IPS DF 6.9 (cell line): ENCODE measurements around the gene PACSIN2.

Experiments used
- DNase-seq: peaks from one replicate; pipeline ENCODE4 v3.0.0-alpha.2; 2013; ENCODE audit warnings: low read depth, low spot score
- H3K27ac ChIP-seq: one replicate; pipeline ENCODE4 v1.5.1; 2013; ENCODE audit warnings: low read length, control low read depth
- H3K27me3 ChIP-seq: 2 replicates; pipeline ENCODE4 v1.6.1; 2013; ENCODE audit warnings: mild to moderate bottlenecking, low read length; ENCODE audit not compliant: control insufficient read depth, insufficient read depth
- H3K36me3 ChIP-seq: 2 replicates; pipeline ENCODE4 v1.6.1; 2013; ENCODE audit warnings: low read length; ENCODE audit not compliant: control insufficient read depth, insufficient read depth
- H3K4me1 ChIP-seq: 2 replicates; pipeline ENCODE4 v1.6.1; 2013; ENCODE audit warnings: low read length; ENCODE audit not compliant: control insufficient read depth, insufficient read depth
- H3K4me3 ChIP-seq: 2 replicates; pipeline ENCODE4 v1.5.1; 2013; ENCODE audit warnings: mild to moderate bottlenecking, low read length
- H3K9me3 ChIP-seq: 2 replicates; pipeline ENCODE4 v1.6.1; 2013; ENCODE audit warnings: low read length, inconsistent platforms; ENCODE audit not compliant: control insufficient read depth, insufficient read depth
- WGBS: extraction: QIAGEN DNeasy Blood & Tissue Kit; methylation state at CpG from one replicate; pipeline ENCODE4 v1.1.7; 2013; ENCODE audit warnings: mixed read lengths, missing lambda C conversion rate; ENCODE audit not compliant: insufficient read length, insufficient coverage; 5-methylcytosine and 5-hydroxymethylcytosine counted together

Gene PACSIN2

GRCh38 chr22:42855211-42855610, 159.7 kb downstream of the PACSIN2 start:
- DNase-seq, result no peak
- WGBS, result no CpG with 5 or more reads among the region's 8 CpGs
- Histone ChIP-seq H3K9me3 (no peaks in the 10 kb centered on the region), H3K36me3 (no peaks in the 10 kb centered on the region), H3K4me1 (no peaks in the 10 kb centered on the region), H3K27me3 (no peaks in the 10 kb centered on the region; the same call in 1 of the 2 replicates), H3K27ac (no peak overlapping the region), H3K4me3 (no peak overlapping the region)

GRCh38 chr22:42848941-42849550, 165.9 kb downstream of the PACSIN2 start:
- Histone ChIP-seq H3K4me3 (no peak overlapping the region), H3K9me3 (no peaks in the 10 kb centered on the region), H3K36me3 (no peaks in the 10 kb centered on the region), H3K27me3 (no peaks in the 10 kb centered on the region), H3K27ac (no peak overlapping the region), H3K4me1 (no peaks in the 10 kb centered on the region)
- no peak for DNase-seq
- WGBS, result no CpG with 5 or more reads among the region's 5 CpGs

GRCh38 chr22:42847110-42847509, 167.8 kb downstream of the PACSIN2 start:
- no peak for DNase-seq
- H3K27me3 ChIP-seq, result no peaks in the 10 kb centered on the region
- H3K9me3 ChIP-seq, result no peaks in the 10 kb centered on the region
- H3K36me3 ChIP-seq, result no peaks in the 10 kb centered on the region
- no peak overlapping the region for H3K27ac ChIP-seq
- no CpG with 5 or more reads among the region's 3 CpGs for WGBS
- H3K4me3 ChIP-seq, result no peak overlapping the region
- no peaks in the 10 kb centered on the region for H3K4me1 ChIP-seq

DNA sequence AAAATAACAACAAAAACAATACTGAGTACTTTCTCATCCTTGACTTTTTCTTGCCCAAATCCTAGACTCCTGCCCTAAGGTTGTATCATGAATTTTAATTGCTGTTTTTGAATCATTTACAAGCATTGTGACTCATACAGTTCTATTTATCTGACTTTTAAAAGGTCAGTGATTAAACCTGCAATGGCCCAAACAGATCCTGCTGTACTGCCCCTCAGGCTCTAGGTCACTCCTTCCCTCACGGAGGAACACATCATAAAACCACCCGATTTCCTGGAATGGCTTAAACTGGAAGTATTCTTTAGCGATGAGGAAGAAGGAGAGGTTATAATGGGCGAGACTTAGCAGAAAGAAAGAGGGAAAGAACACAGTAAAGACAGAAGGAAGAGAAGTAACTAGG, 170.2 kb downstream of the PACSIN2 start:
- DNase-seq, result no peak
- Histone ChIP-seq H3K27me3 (no peaks in the 10 kb centered on the region), H3K36me3 (no peaks in the 10 kb centered on the region), H3K4me3 (no peak overlapping the region), H3K27ac (no peak overlapping the region), H3K9me3 (no peaks in the 10 kb centered on the region), H3K4me1 (no peaks in the 10 kb centered on the region)
- WGBS, result no CpG with 5 or more reads among the region's 4 CpGs

- no peak for DNase-seq
- Histone ChIP-seq H3K27ac (no peak overlapping the region), H3K4me3 (no peak overlapping the region), H3K36me3 (no peaks in the 10 kb centered on the region), H3K9me3 (no peaks in the 10 kb centered on the region), H3K4me1 (no peaks in the 10 kb centered on the region), H3K27me3 (no peaks in the 10 kb centered on the region)
- WGBS, result no CpG with 5 or more reads among the region's 14 CpGs
Measured at GRCh38 chr22:42842658-42843370, 172.1 kb downstream of the PACSIN2 start.

DNA sequence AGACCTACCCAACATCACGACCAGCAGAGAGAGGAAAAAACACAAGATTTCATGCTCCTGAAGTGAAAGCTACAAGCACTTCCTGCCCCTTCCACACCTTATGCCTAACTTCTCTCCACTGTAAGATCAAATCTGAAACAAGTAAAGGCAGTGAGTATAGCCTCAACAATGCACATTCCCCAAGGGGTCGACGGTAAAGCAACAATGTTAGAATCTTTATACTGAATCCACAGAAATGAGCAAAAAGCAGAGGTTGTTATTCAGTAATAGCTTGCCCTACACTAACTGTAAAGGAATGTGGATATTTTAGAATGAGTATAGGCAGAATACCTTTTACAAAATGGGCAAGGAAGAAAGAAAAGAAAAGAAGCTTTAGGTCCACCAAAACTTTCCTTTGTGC, 173.5 kb downstream of the PACSIN2 start:
- DNase-seq, result no peak
- WGBS, result no CpG with 5 or more reads among the region's 3 CpGs
- H3K4me1 ChIP-seq, result no peaks in the 10 kb centered on the region
- no peak overlapping the region for H3K27ac ChIP-seq
- H3K9me3 ChIP-seq, result no peaks in the 10 kb centered on the region
- H3K27me3 ChIP-seq, result no peaks in the 10 kb centered on the region
- no peak overlapping the region for H3K4me3 ChIP-seq
- H3K36me3 ChIP-seq, result no peaks in the 10 kb centered on the region

GRCh38 chr22:42837556-42837955, 177.4 kb downstream of the PACSIN2 start:
- H3K4me3 ChIP-seq, result no peak overlapping the region
- no peaks in the 10 kb centered on the region for H3K4me1 ChIP-seq
- no peaks in the 10 kb centered on the region for H3K9me3 ChIP-seq
- no peaks in the 10 kb centered on the region for H3K36me3 ChIP-seq
- H3K27me3 ChIP-seq, result no peaks in the 10 kb centered on the region
- H3K27ac ChIP-seq, result no peak overlapping the region
- DNase-seq, result no peak
- no CpG with 5 or more reads among the region's 4 CpGs for WGBS

DNA sequence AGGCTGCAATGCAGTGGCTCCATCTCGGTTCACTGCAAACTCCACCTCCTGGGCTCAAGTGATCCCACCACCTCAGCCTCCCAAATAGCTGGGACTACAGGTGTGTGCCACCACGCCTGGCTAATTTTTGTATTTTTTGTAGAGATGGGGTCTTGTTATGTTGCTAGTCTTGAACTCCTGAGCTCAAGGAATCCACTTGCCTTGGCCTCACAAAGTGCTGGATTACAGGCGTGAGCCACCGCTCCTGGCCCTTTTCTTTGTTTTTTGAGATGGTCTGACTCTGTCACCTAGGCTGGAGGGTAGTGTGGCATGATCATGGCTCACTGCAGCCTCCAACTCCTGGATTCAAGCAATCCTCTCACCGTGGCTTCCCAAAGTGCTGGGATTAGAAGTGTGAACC, 178.9 kb downstream of the PACSIN2 start:
- Histone ChIP-seq H3K4me1 (no peaks in the 10 kb centered on the region), H3K9me3 (no peaks in the 10 kb centered on the region), H3K27me3 (no peaks in the 10 kb centered on the region), H3K27ac (no peak overlapping the region), H3K36me3 (no peaks in the 10 kb centered on the region), H3K4me3 (no peak overlapping the region)
- no peak for DNase-seq
- no CpG with 5 or more reads among the region's 5 CpGs for WGBS

- DNase-seq, result no peak
- H3K4me3 ChIP-seq, result no peak overlapping the region
- no peaks in the 10 kb centered on the region for H3K9me3 ChIP-seq
- no peaks in the 10 kb centered on the region for H3K36me3 ChIP-seq
- no peak overlapping the region for H3K27ac ChIP-seq
- H3K27me3 ChIP-seq, result no peaks in the 10 kb centered on the region
- no peaks in the 10 kb centered on the region for H3K4me1 ChIP-seq
- WGBS, result no CpG with 5 or more reads among the region's 5 CpGs
Measured at GRCh38 chr22:42834177-42834949, 180.6 kb downstream of the PACSIN2 start.

GRCh38 chr22:42833104-42833503, 181.8 kb downstream of the PACSIN2 start:
- Histone ChIP-seq H3K4me1 (no peaks in the 10 kb centered on the region), H3K27me3 (no peaks in the 10 kb centered on the region), H3K9me3 (no peaks in the 10 kb centered on the region), H3K4me3 (no peak overlapping the region), H3K27ac (no peak overlapping the region), H3K36me3 (no peaks in the 10 kb centered on the region)
- DNase-seq, result no peak
